HCT116 (cell line): Measurements from ENCODE around the gene NALCN. TPM values are rescaled to one million over a fixed set of nuclear protein-coding genes. Genes with fewer than 3 reads are reported as not detected.

Source experiments
- ATAC-seq: fragments of 200-7000 bp; cut with Tn5 transposase; 2 replicates; pipeline ENCODE4 v1.9.1; 2020; ENCODE audit warnings: mild to moderate bottlenecking, moderate library complexity
- BruUV-seq: library from RNA; stranded (reverse); fragments of 400-500 nt; replicated peaks from 2 replicates; lab custom pipeline; 2021; lab: Mats Ljungman, UMichigan
- CTCF ChIA-PET: fragments of 300-600 bp; sonication (Branson Sonifier 250); formaldehyde crosslinking; loops from one replicate; lab custom pipeline; 2021; ENCODE audit warnings: antibody characterized with exemption; lab: Charles Lee
- POLR2A ChIA-PET: fragments of 300-600, 350-600 bp; sonication (Branson Sonifier 250); formaldehyde crosslinking; loops from one replicate; lab custom pipeline; 2021; ENCODE audit warnings: antibody characterized with exemption; lab: Charles Lee
- RAD21 ChIA-PET, 2 experiments: fragments of 300-600 bp; sonication (Branson Sonifier 250); formaldehyde crosslinking; loops; one replicate each; lab custom pipeline; 2023; ENCODE audit warnings: low total read pairs in 2 of 2; ENCODE audit not compliant: uncharacterized antibody in 2 of 2, unreplicated experiment in 2 of 2, low non-redundant PET in 1 of 2; lab: Charles Lee
- DNase-seq: peaks from one replicate; pipeline ENCODE4 v3.0.0-alpha.2; 2010; ENCODE audit warnings: low read depth, low spot score
- H2AFZ ChIP-seq: fragments of 200-600 bp; shearing (Covaris generic), sonication (generic); 2 replicates; pipeline ENCODE4 v1.6.1; 2017; ENCODE audit warnings: low read depth, mixed run types, mixed read lengths, antibody characterized with exemption, low read length; ENCODE audit not compliant: poor library complexity, severe bottlenecking
- H3K27ac ChIP-seq: 2 replicates; pipeline ENCODE4 v1.5.1; 2012; ENCODE audit warnings: low read depth, low read length
- H3K27me3 ChIP-seq: fragments of 200-600 bp; sonication (generic); 2 replicates; pipeline ENCODE4 v1.6.1; 2016; ENCODE audit warnings: mixed run types, low read length, mixed read lengths; ENCODE audit not compliant: insufficient read depth
- H3K36me3 ChIP-seq, 2 experiments: fragments of 200-500 bp in 1 of 2; fragments of 200-600 bp in 1 of 2; sonication (Bioruptor generic) in 1 of 2; sonication (generic) in 1 of 2; 2 replicates each; pipeline versions ENCODE4 v1.5.1 to v1.6.1; 2014 to 2016; ENCODE audit warnings: low read length in 2 of 2, inconsistent platforms in 1 of 2, mixed read lengths in 1 of 2, mixed run types in 1 of 2; ENCODE audit not compliant: insufficient read depth in 2 of 2, control insufficient read depth in 1 of 2
- H3K4me1 ChIP-seq, 2 experiments: fragments of 200-600 bp in 1 of 2; sonication (generic) in 1 of 2; 2 replicates each; pipeline versions ENCODE4 v1.5.1 to v1.6.1; 2012 to 2017; ENCODE audit warnings: low read length in 2 of 2, inconsistent platforms in 1 of 2, mild to moderate bottlenecking in 1 of 2, mixed read lengths in 1 of 2, mixed run types in 1 of 2, moderate library complexity in 1 of 2; ENCODE audit not compliant: insufficient read depth in 2 of 2, control insufficient read depth in 1 of 2
- H3K4me2 ChIP-seq: fragments of 200-600 bp; sonication (generic); 2 replicates; pipeline ENCODE4 v1.6.1; 2017; ENCODE audit warnings: mixed run types, low read length, mixed read lengths
- H3K4me3 ChIP-seq, 2 experiments: fragments of 200-600 bp in 1 of 2; sonication (generic) in 1 of 2; replicated peaks in 1 of 2; 2 replicates each; pipeline ENCODE4 v1.5.1; 2011 to 2016; ENCODE audit warnings: low read length in 2 of 2, control low read depth in 1 of 2, low read depth in 1 of 2, mild to moderate bottlenecking in 1 of 2, mixed read lengths in 1 of 2, mixed run types in 1 of 2
- H3K79me2 ChIP-seq: fragments of 200-600 bp; sonication (generic); 2 replicates; pipeline ENCODE4 v1.6.1; 2017; ENCODE audit warnings: mild to moderate bottlenecking, mixed run types, low read length, moderate library complexity, mixed read lengths; ENCODE audit not compliant: insufficient read depth
- H3K9ac ChIP-seq: fragments of 200-600 bp; sonication (generic); 2 replicates; pipeline ENCODE4 v1.6.1; 2016; ENCODE audit warnings: low read length, mixed read lengths
- H3K9me2 ChIP-seq: fragments of 200-600 bp; sonication (generic), shearing (Covaris generic); 2 replicates; pipeline ENCODE4 v1.6.1; 2017; ENCODE audit warnings: mixed run types, mild to moderate bottlenecking, moderate library complexity; ENCODE audit not compliant: insufficient read depth
- H3K9me3 ChIP-seq, 2 experiments: fragments of 200-500 bp in 1 of 2; fragments of 200-600 bp in 1 of 2; sonication (Bioruptor generic) in 1 of 2; sonication (generic) in 1 of 2; 2 replicates each; pipeline ENCODE4 v1.6.1; 2014 to 2017; ENCODE audit warnings: low read length in 2 of 2, mixed read lengths in 2 of 2, inconsistent platforms in 1 of 2, low read depth in 1 of 2, mild to moderate bottlenecking in 1 of 2, mixed run types in 1 of 2, moderate library complexity in 1 of 2; ENCODE audit not compliant: control insufficient read depth in 1 of 2, insufficient read depth in 1 of 2
- H4K20me1 ChIP-seq: fragments of 200-600 bp; sonication (generic), shearing (Covaris generic); 2 replicates; pipeline ENCODE4 v1.6.1; 2017; ENCODE audit warnings: mixed run types, mild to moderate bottlenecking, moderate library complexity; ENCODE audit not compliant: insufficient read depth
- ATF3 ChIP-seq: IDR thresholded peaks from 2 replicates; pipeline ENCODE4 v1.6.1; 2012
- CBX3 ChIP-seq: IDR thresholded peaks from 2 replicates; pipeline ENCODE4 v1.6.1; 2012; ENCODE audit warnings: low read depth
- CEBPB ChIP-seq: IDR thresholded peaks from 2 replicates; pipeline ENCODE4 v1.6.1; 2012; ENCODE audit warnings: low read depth
- CTCF ChIP-seq, 3 experiments: fragments of 200-600 bp in 1 of 3; sonication (generic) in 1 of 3; IDR thresholded peaks in 2 of 3; conservative IDR thresholded peaks in 1 of 3; 2 replicates each; pipeline ENCODE4 v1.5.1; 2012 to 2017; ENCODE audit warnings: low read depth in 2 of 3, low read length in 2 of 3, antibody characterized with exemption in 1 of 3, borderline replicate concordance in 1 of 3, control low read depth in 1 of 3, mild to moderate bottlenecking in 1 of 3, mixed read lengths in 1 of 3, mixed run types in 1 of 3, moderate library complexity in 1 of 3; ENCODE audit not compliant: insufficient read depth in 1 of 3
- EGR1 ChIP-seq: IDR thresholded peaks from 2 replicates; pipeline ENCODE4 v1.6.1; 2012; ENCODE audit warnings: low read depth
- ELF1 ChIP-seq: IDR thresholded peaks from 2 replicates; pipeline ENCODE4 v1.6.1; 2012; ENCODE audit warnings: low read depth, borderline replicate concordance
- EZH2 ChIP-seq: fragments of 200-600 bp; sonication (generic); IDR thresholded peaks from 2 replicates; pipeline ENCODE4 v1.6.1; 2017; ENCODE audit warnings: antibody characterized with exemption, mixed run types
- FOSL1 ChIP-seq: IDR thresholded peaks from 2 replicates; pipeline ENCODE4 v1.6.1; 2012; ENCODE audit warnings: low read depth
- JUND ChIP-seq: IDR thresholded peaks from 2 replicates; pipeline ENCODE4 v1.6.1; 2012
- POLR2A ChIP-seq: IDR thresholded peaks from 2 replicates; pipeline ENCODE4 v1.7.0; 2011; ENCODE audit warnings: borderline replicate concordance; ENCODE audit not compliant: insufficient read depth, insufficient read length; ENCODE audit errors: extremely low read depth
- POLR2AphosphoS5 ChIP-seq: IDR thresholded peaks from 2 replicates; pipeline ENCODE4 v1.6.1; 2011; ENCODE audit warnings: mild to moderate bottlenecking, low read depth, low read length, moderate library complexity
- RAD21 ChIP-seq: IDR thresholded peaks from 2 replicates; pipeline ENCODE4 v1.6.1; 2012; ENCODE audit warnings: low read depth, mild to moderate bottlenecking
- SIN3A ChIP-seq: IDR thresholded peaks from 2 replicates; pipeline ENCODE4 v1.6.1; 2012; ENCODE audit warnings: low read depth
- SP1 ChIP-seq: IDR thresholded peaks from 2 replicates; pipeline ENCODE4 v1.6.1; 2012; ENCODE audit warnings: low read depth
- SRF ChIP-seq: IDR thresholded peaks from 2 replicates; pipeline ENCODE4 v1.6.1; 2012; ENCODE audit warnings: low read depth
- YY1 ChIP-seq: IDR thresholded peaks from 2 replicates; pipeline ENCODE4 v1.6.1; 2011; ENCODE audit warnings: low read length, low read depth, moderate library complexity, mild to moderate bottlenecking; ENCODE audit not compliant: insufficient replicate concordance; ENCODE audit errors: extremely low read depth
- ZBTB33 ChIP-seq: IDR thresholded peaks from 2 replicates; pipeline ENCODE4 v1.6.1; 2011; ENCODE audit warnings: mild to moderate bottlenecking, low read length, moderate library complexity; ENCODE audit not compliant: insufficient replicate concordance; ENCODE audit errors: extremely low read depth
- ZFX ChIP-seq: fragments of 450-650 bp; IDR thresholded peaks from 2 replicates; pipeline ENCODE4 v1.6.1; 2017
- ZNF274 ChIP-seq: fragments of 200-500 bp; sonication (Bioruptor generic); IDR thresholded peaks from 2 replicates; pipeline ENCODE4 v1.6.1; 2014; ENCODE audit warnings: mild to moderate bottlenecking, low read depth, low read length, inconsistent platforms
- intact Hi-C: fragments of 100-400 bp; cut with micrococcal nuclease; formaldehyde crosslinking; loops from 2 replicates; pipeline ENCODE4 v1.10.0; 2022
- total RNA-seq: library from RNA; stranded (reverse); gene quantifications from one replicate; pipeline ENCODE4 v1.2.1, GENCODE V29; 2021; ENCODE audit not compliant: unreplicated experiment
- TF ChIP-seq, protein P1 (sequence below): IDR thresholded peaks from 2 replicates; pipeline ENCODE4 v1.6.1; 2012; ENCODE audit warnings: low read depth
- TF ChIP-seq, protein P2 (sequence below): IDR thresholded peaks from 2 replicates; pipeline ENCODE4 v1.6.1; 2012

The NALCN gene
- total RNA-seq, 1 experiment from 2014 or later = not detected

- TF ChIP-seq ZNF274 (no peak), POLR2AphosphoS5 (no peak), CEBPB (no peak), SP1 (no peak), CBX3 (no peak), EGR1 (no peak)
Observed at GRCh38 chr13:101425623-101426022, 9.3 kb upstream of the NALCN start (continued).

GRCh38 chr13:101425156-101425471 lies 8.8 kb upstream of the NALCN start:
- no peak overlapping the region for H3K9ac ChIP-seq
- ChIA-PET RAD21 (no interaction called here), POLR2A (no interaction called here), CTCF (no interaction called here)
- no peaks in the 10 kb centered on the region for H3K79me2 ChIP-seq
- no peaks in the 10 kb centered on the region for H3K4me1 ChIP-seq
- DNase-seq = no peak
- H4K20me1 ChIP-seq = no peaks in the 10 kb centered on the region
- peaks cover 0 to 9% of the 10 kb centered on the region in 2 experiments; a peak in 1 of 4 replicates for H3K9me3 ChIP-seq
- intact Hi-C loops = no loop called here
- no peak overlapping the region for H2AFZ ChIP-seq
- no peak overlapping the region for H3K4me2 ChIP-seq
- no peaks in the 10 kb centered on the region for H3K36me3 ChIP-seq
- H3K27ac ChIP-seq = no peak overlapping the region
- no peaks in the 10 kb centered on the region for H3K27me3 ChIP-seq
- ATAC-seq = no peak
- TF ChIP-seq ZFX (no peak), JUND (no peak), EZH2 (no peak), RAD21 (no peak), POLR2A (no peak), CBX3 (no peak), SIN3A (no peak), ELF1 (no peak), SRF (no peak), YY1 (no peak), ZBTB33 (no peak), SP1 (no peak), ATF3 (no peak), EGR1 (no peak), CEBPB (no peak), FOSL1 (no peak), CTCF (IDR thresholded peaks at IDR 0.05 in 2 of 3, conservative IDR thresholded peaks at IDR 0.05 in 1 of 3; ENCODE audit: borderline replicate concordance in 1 of 3, insufficient read depth in 1 of 3, low read depth in 2 of 3, low read length in 2 of 3) (no peak)
- TF ChIP-seq, protein P1, sequence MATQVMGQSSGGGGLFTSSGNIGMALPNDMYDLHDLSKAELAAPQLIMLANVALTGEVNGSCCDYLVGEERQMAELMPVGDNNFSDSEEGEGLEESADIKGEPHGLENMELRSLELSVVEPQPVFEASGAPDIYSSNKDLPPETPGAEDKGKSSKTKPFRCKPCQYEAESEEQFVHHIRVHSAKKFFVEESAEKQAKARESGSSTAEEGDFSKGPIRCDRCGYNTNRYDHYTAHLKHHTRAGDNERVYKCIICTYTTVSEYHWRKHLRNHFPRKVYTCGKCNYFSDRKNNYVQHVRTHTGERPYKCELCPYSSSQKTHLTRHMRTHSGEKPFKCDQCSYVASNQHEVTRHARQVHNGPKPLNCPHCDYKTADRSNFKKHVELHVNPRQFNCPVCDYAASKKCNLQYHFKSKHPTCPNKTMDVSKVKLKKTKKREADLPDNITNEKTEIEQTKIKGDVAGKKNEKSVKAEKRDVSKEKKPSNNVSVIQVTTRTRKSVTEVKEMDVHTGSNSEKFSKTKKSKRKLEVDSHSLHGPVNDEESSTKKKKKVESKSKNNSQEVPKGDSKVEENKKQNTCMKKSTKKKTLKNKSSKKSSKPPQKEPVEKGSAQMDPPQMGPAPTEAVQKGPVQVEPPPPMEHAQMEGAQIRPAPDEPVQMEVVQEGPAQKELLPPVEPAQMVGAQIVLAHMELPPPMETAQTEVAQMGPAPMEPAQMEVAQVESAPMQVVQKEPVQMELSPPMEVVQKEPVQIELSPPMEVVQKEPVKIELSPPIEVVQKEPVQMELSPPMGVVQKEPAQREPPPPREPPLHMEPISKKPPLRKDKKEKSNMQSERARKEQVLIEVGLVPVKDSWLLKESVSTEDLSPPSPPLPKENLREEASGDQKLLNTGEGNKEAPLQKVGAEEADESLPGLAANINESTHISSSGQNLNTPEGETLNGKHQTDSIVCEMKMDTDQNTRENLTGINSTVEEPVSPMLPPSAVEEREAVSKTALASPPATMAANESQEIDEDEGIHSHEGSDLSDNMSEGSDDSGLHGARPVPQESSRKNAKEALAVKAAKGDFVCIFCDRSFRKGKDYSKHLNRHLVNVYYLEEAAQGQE = no peak
- TF ChIP-seq, protein P2, sequence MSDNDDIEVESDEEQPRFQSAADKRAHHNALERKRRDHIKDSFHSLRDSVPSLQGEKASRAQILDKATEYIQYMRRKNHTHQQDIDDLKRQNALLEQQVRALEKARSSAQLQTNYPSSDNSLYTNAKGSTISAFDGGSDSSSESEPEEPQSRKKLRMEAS = no peak
- no peak overlapping the region for H3K4me3 ChIP-seq
- no peaks in the 10 kb centered on the region for H3K9me2 ChIP-seq
- BruUV-seq = no TSS peak
